GM12892 (cell line): ENCODE data around the gene GADD45A.

Experiments
- POLR2A ChIP-seq: IDR thresholded peaks from 2 replicates; pipeline ENCODE4 v1.6.1; 2011; ENCODE audit warnings: low read depth, low read length, control low read depth
- POLR2AphosphoS5 ChIP-seq: IDR thresholded peaks from 2 replicates; pipeline ENCODE4 v1.6.1; 2011; ENCODE audit warnings: low read depth, low read length, control low read depth
- TAF1 ChIP-seq: IDR thresholded peaks from 2 replicates; pipeline ENCODE4 v1.6.1; 2011; ENCODE audit warnings: low read depth, mild to moderate bottlenecking, control low read depth, low read length, borderline replicate concordance

GRCh38 chr1:67729872-67730271, 44.9 kb downstream of the GADD45A start:
- TF ChIP-seq POLR2A = no peak
- TF ChIP-seq POLR2AphosphoS5 = no peak
- no peak for TF ChIP-seq TAF1
